GM12878 (cell line): ENCODE measurements around the gene LNX2. TPM values are rescaled to one million over a fixed set of nuclear protein-coding genes. Genes with fewer than 3 reads are reported as not detected.

Experiments
- ATAC-seq: fragments of 200-7000 bp; cut with Tn5 transposase; 3 replicates; pipeline ENCODE4 v1.9.1; 2020; ENCODE audit warnings: mild to moderate bottlenecking, moderate library complexity
- BruUV-seq: library from RNA; stranded (reverse); fragments of 400-500 nt; replicated peaks from 2 replicates; lab custom pipeline; 2021; lab: Mats Ljungman, UMichigan
- CTCF ChIA-PET: fragments of 300-600 bp; sonication (Branson Sonifier 250); formaldehyde crosslinking; extraction: SDS; loops from one replicate; lab custom pipeline; 2021; ENCODE audit warnings: inconsistent platforms; lab: Yijun Ruan, JAX
- POLR2A ChIA-PET: fragments of 350-600 bp; formaldehyde crosslinking; extraction: SDS; loops from one replicate; lab custom pipeline; 2021; ENCODE audit warnings: inconsistent platforms; lab: Charles Lee
- RAD21 ChIA-PET: fragments of 300-600 bp; sonication (Branson Sonifier 250); formaldehyde crosslinking; loops from one replicate; lab custom pipeline; 2023; ENCODE audit warnings: antibody characterized with exemption; ENCODE audit not compliant: unreplicated experiment; lab: Charles Lee
- SMC1A ChIA-PET: fragments of 300-600 bp; sonication (Branson Sonifier 250); formaldehyde crosslinking; loops from one replicate; lab custom pipeline; 2023; ENCODE audit not compliant: unreplicated experiment, uncharacterized antibody; lab: Charles Lee
- DNase-seq: peaks from one replicate; pipeline ENCODE4 v3.0.0-alpha.2; 2011; ENCODE audit warnings: low read depth, low spot score
- FAIRE-seq: peaks from 3 replicates; lab custom pipeline; 2011; peaks lifted over from hg19 to GRCh38; lab: Jason Lieb, UNC
- H2AFZ ChIP-seq: 2 replicates; pipeline ENCODE4 v1.6.0; 2011; ENCODE audit warnings: low read depth, low read length, control low read depth; ENCODE audit not compliant: control insufficient read depth
- H3K27ac ChIP-seq: 2 replicates; pipeline ENCODE4 v1.5.1; 2011; ENCODE audit warnings: control low read depth; ENCODE audit not compliant: control insufficient read depth, insufficient read depth
- H3K27me3 ChIP-seq, 2 experiments: replicated peaks in 1 of 2; 2 replicates each; pipeline versions ENCODE4 v1.6.0 to v1.6.1; 2011; ENCODE audit warnings: low read length in 1 of 2; ENCODE audit not compliant: control insufficient read depth in 2 of 2, insufficient read depth in 2 of 2
- H3K36me3 ChIP-seq, 2 experiments: 2 replicates each; pipeline ENCODE4 v1.5.1; 2011; ENCODE audit warnings: low read length in 1 of 2; ENCODE audit not compliant: control insufficient read depth in 2 of 2, insufficient read depth in 2 of 2
- H3K4me1 ChIP-seq: 2 replicates; pipeline ENCODE4 v1.6.1; 2011; ENCODE audit warnings: mild to moderate bottlenecking, low read length, moderate library complexity, mixed read lengths; ENCODE audit not compliant: control insufficient read depth, insufficient read depth
- H3K4me2 ChIP-seq: 2 replicates; pipeline ENCODE4 v1.6.0; 2011; ENCODE audit warnings: control low read depth; ENCODE audit not compliant: control insufficient read depth, insufficient read depth
- H3K4me3 ChIP-seq: fragments of 200-600 bp; sonication (generic); 2 replicates; pipeline ENCODE4 v1.5.1; 2016
- H3K79me2 ChIP-seq: 2 replicates; pipeline ENCODE4 v1.6.0; 2011; ENCODE audit warnings: low read length; ENCODE audit not compliant: control insufficient read depth, insufficient read depth
- H3K9ac ChIP-seq: 2 replicates; pipeline ENCODE4 v1.8.0; 2011; ENCODE audit warnings: low read length, control low read depth, mixed read lengths; ENCODE audit not compliant: control insufficient read depth, insufficient read depth
- H3K9me3 ChIP-seq: replicated peaks from 3 replicates; pipeline ENCODE4 v1.5.1; 2011; ENCODE audit warnings: mild to moderate bottlenecking, low read length; ENCODE audit not compliant: control insufficient read depth, insufficient read depth
- H4K20me1 ChIP-seq: 2 replicates; pipeline ENCODE4 v1.6.0; 2011; ENCODE audit not compliant: control insufficient read depth, insufficient read depth
- CEBPB ChIP-seq, 2 experiments: fragments of 150-350 bp in 1 of 2; IDR thresholded peaks; 2 replicates each; pipeline ENCODE4 v1.6.1; 2012 to 2014; ENCODE audit warnings: low read depth in 2 of 2, low read length in 2 of 2, borderline replicate concordance in 1 of 2, inconsistent platforms in 1 of 2
- CREB1 ChIP-seq: IDR thresholded peaks from 2 replicates; pipeline ENCODE4 v1.6.1; 2012; ENCODE audit warnings: low read depth, mild to moderate bottlenecking, inconsistent platforms
- EED ChIP-seq: sonication (generic); IDR thresholded peaks from 2 replicates; pipeline ENCODE4 v1.6.1; 2016; ENCODE audit warnings: antibody characterized with exemption, low read depth
- KDM1A ChIP-seq: fragments of 200-600 bp; sonication (generic); IDR thresholded peaks from 2 replicates; pipeline ENCODE4 v1.6.1; 2016; ENCODE audit warnings: borderline replicate concordance
- MLLT1 ChIP-seq: fragments of 450-650 bp; IDR thresholded peaks from 2 replicates; pipeline ENCODE4 v1.6.1; 2016; ENCODE audit warnings: mild to moderate bottlenecking
- MYB ChIP-seq: fragments of 150-350 bp; IDR thresholded peaks from 2 replicates; pipeline ENCODE4 v1.6.1; 2014; ENCODE audit warnings: mild to moderate bottlenecking, low read depth, low read length, borderline replicate concordance
- NR2F1 ChIP-seq: fragments of 450-650 bp; conservative IDR thresholded peaks from 2 replicates; pipeline ENCODE4 v1.6.1; 2017; ENCODE audit warnings: mild to moderate bottlenecking
- RB1 ChIP-seq: fragments of 450-650 bp; formaldehyde crosslinking; IDR thresholded peaks from 2 replicates; pipeline ENCODE4 v1.6.1; 2017; ENCODE audit warnings: mild to moderate bottlenecking, borderline replicate concordance
- RUNX3 ChIP-seq: IDR thresholded peaks from 2 replicates; pipeline ENCODE4 v1.6.1; 2012; ENCODE audit warnings: low read length, inconsistent platforms
- SPI1 ChIP-seq: IDR thresholded peaks from 2 replicates; pipeline ENCODE4 v1.6.1; 2011; ENCODE audit warnings: low read depth, mild to moderate bottlenecking, low read length, moderate library complexity, borderline replicate concordance; ENCODE audit not compliant: insufficient read depth
- TCF12 ChIP-seq: IDR thresholded peaks from 2 replicates; pipeline ENCODE4 v1.6.1; 2011; ENCODE audit warnings: low read depth, mild to moderate bottlenecking, low read length
- TCF7 ChIP-seq: IDR thresholded peaks from 2 replicates; pipeline ENCODE4 v1.6.1; 2014; ENCODE audit warnings: antibody characterized with exemption, borderline replicate concordance
- ZBTB33 ChIP-seq: fragments of 450-650 bp; IDR thresholded peaks from 2 replicates; pipeline ENCODE4 v1.6.1; 2017; ENCODE audit warnings: mild to moderate bottlenecking
- ZNF274 ChIP-seq: IDR thresholded peaks from one replicate; pipeline ENCODE4 v1.8.0; 2011; ENCODE audit not compliant: insufficient read length, insufficient read depth
- WGBS: methylation state at CpG from one replicate; pipeline ENCODE4 v1.1.6; 2016; ENCODE audit warnings: low lambda C conversion rate; ENCODE audit not compliant: insufficient replicate concordance, insufficient coverage; ENCODE audit errors: missing lambda C conversion rate; 5-methylcytosine and 5-hydroxymethylcytosine counted together
- in situ Hi-C: fragments of 300-500 bp; cut with MboI; formaldehyde crosslinking; loops from 9 replicates; pipeline ENCODE4 v1.14.3; 2018; ENCODE audit warnings: mixed read lengths
- intact Hi-C: fragments of 100-400 bp; cut with micrococcal nuclease; formaldehyde crosslinking; loops from one replicate; pipeline ENCODE4 v1.14.2; 2022; ENCODE audit not compliant: unreplicated experiment
- polyA plus RNA-seq, 11 experiments: library from polyadenylated mRNA; depleted of rRNA in 4 of 11; unstranded in 6 of 11; stranded (reverse) in 5 of 11; fragments of >200 nt; fragmentation: Nextera tagmentation in 4 of 11; fragmentation: Illumina TruSeq in 1 of 11; extraction: Ambion mirVana in 4 of 11; extraction: Trizol in 1 of 11; gene quantifications; 1 replicate in 1 of 11; 2 replicates in 10 of 11; pipeline versions ENCODE4 v1.2.1 to v1.2.3, GENCODE V29; 2011 to 2016; ENCODE audit warnings: inconsistent platforms in 2 of 11, missing spikeins in 2 of 11, low read depth in 1 of 11
- total RNA-seq, 4 experiments: library from RNA; depleted of rRNA in 3 of 4; stranded (reverse); fragments of >200 nt in 3 of 4; fragmentation: Illumina TruSeq in 1 of 4; extraction: Trizol in 1 of 4; gene quantifications; 2 replicates each; pipeline versions ENCODE4 v1.2.1 to v1.2.3, GENCODE V29; 2013 to 2021

The LNX2 gene
- total and polyA plus RNA-seq, 10 of the 15 experiments (the other 5 are each of a cell fraction or from before 2014, with no cell fraction given), result 1.3 to 7.7 (median 4.4) TPM

GRCh38 chr13:27636589-27637288, 16.4 kb upstream of the LNX2 start:
- peaks cover 20% of the 10 kb centered on the region for H3K79me2 ChIP-seq
- peaks cover 0 to 9% of the 10 kb centered on the region in 2 experiments; a peak in 1 of 4 replicates for H3K36me3 ChIP-seq
- no peak overlapping the region for H3K27ac ChIP-seq
- no peak overlapping the region for H3K4me3 ChIP-seq
- DNase-seq (no peak), ATAC-seq (no peak), FAIRE-seq (no peak)
- H3K4me2 ChIP-seq, result no peak overlapping the region
- ChIA-PET POLR2A (interaction anchor here (1.0 kb wide), 1 partner anchor 16 kb away, joined by 3 read pairs; no protein-coding TSS in a partner anchor), RAD21 (no interaction called here), SMC1A (interaction anchor here (0.8 kb wide), 1 partner anchor 72 kb away, joined by 4 read pairs; no protein-coding TSS in a partner anchor), CTCF (interaction anchor here (1.2 kb wide), 1 partner anchor 14 kb away, joined by 3 read pairs; no protein-coding TSS in a partner anchor)
- H3K4me1 ChIP-seq, result no peaks in the 10 kb centered on the region
- TF ChIP-seq MLLT1, result peak; percentile 69; the same call in 1 of the 2 replicates
- no peak for TF ChIP-seq EED
- TF ChIP-seq RUNX3, result peak; percentile 41
- no peak overlapping the region for H3K9ac ChIP-seq
- in situ Hi-C loops (no loop called here), intact Hi-C loops (no loop called here)
- BruUV-seq, result no TSS peak
- 89% methylated on average over 6 of the region's 6 CpGs for WGBS
- no peaks in the 10 kb centered on the region for H3K27me3 ChIP-seq
- H3K9me3 ChIP-seq, result no peaks in the 10 kb centered on the region
- H2AFZ ChIP-seq, result no peak overlapping the region
- H4K20me1 ChIP-seq, result no peaks in the 10 kb centered on the region

- FAIRE-seq, result no peak
- ATAC-seq, result peak; percentile 66
- H3K27me3 ChIP-seq, result no peaks in the 10 kb centered on the region
- peaks cover 18% of the 10 kb centered on the region for H3K79me2 ChIP-seq
- no peak overlapping the region for H3K4me3 ChIP-seq
- no peak for DNase-seq
- BruUV-seq, result no TSS peak
- ChIA-PET RAD21 (interaction anchor here (0.8 kb wide), 1 partner anchor 29 kb away, joined by 3 read pairs; no protein-coding TSS in a partner anchor), SMC1A (interaction anchor here (0.7 to 1.5 kb wide), 4 partner anchors 9 to 37 kb away, joined by 3 to 4 read pairs (median 4); no protein-coding TSS in a partner anchor), POLR2A (no interaction called here), CTCF (interaction anchor here (1.0 to 1.9 kb wide), 2 partner anchors 8 to 16 kb away, joined by 3 to 4 read pairs; no protein-coding TSS in a partner anchor)
- H3K27ac ChIP-seq, result no peak overlapping the region
- intact Hi-C loops (no loop called here), in situ Hi-C loops (no loop called here)
- no peak overlapping the region for H3K4me2 ChIP-seq
- peaks cover 0 to 13% of the 10 kb centered on the region in 2 experiments; a peak in 2 of 4 replicates for H3K36me3 ChIP-seq
- no peak overlapping the region for H2AFZ ChIP-seq
- H3K9ac ChIP-seq, result no peak overlapping the region
- no peaks in the 10 kb centered on the region for H3K4me1 ChIP-seq
- H4K20me1 ChIP-seq, result peaks cover 3% of the 10 kb centered on the region; the same call in 1 of the 2 replicates
- WGBS, result 100% methylated on average over 1 of the region's 1 CpG
- no peaks in the 10 kb centered on the region for H3K9me3 ChIP-seq
- TF ChIP-seq KDM1A, result no peak
- TF ChIP-seq SPI1, result no peak
- no peak for TF ChIP-seq CEBPB (IDR thresholded peaks at IDR 0.05; ENCODE audit: borderline replicate concordance in 1 of 2, low read depth in 2 of 2, low read length in 2 of 2)
- TF ChIP-seq NR2F1, result no peak
- TF ChIP-seq RB1, result no peak
- no peak for TF ChIP-seq TCF12
- no peak for TF ChIP-seq ZBTB33
- TF ChIP-seq TCF7, result no peak
- no peak for TF ChIP-seq CREB1
- TF ChIP-seq MYB, result no peak
- no peak for TF ChIP-seq ZNF274
These were observed 14.9 kb upstream of the LNX2 start for GRCh38 chr13:27635266-27635665.
